ENCODE measurements around the gene AP5Z1. TPM values are rescaled to one million over a fixed set of nuclear protein-coding genes. Genes with fewer than 3 reads are reported as not detected.

Gene AP5Z1, protein sequence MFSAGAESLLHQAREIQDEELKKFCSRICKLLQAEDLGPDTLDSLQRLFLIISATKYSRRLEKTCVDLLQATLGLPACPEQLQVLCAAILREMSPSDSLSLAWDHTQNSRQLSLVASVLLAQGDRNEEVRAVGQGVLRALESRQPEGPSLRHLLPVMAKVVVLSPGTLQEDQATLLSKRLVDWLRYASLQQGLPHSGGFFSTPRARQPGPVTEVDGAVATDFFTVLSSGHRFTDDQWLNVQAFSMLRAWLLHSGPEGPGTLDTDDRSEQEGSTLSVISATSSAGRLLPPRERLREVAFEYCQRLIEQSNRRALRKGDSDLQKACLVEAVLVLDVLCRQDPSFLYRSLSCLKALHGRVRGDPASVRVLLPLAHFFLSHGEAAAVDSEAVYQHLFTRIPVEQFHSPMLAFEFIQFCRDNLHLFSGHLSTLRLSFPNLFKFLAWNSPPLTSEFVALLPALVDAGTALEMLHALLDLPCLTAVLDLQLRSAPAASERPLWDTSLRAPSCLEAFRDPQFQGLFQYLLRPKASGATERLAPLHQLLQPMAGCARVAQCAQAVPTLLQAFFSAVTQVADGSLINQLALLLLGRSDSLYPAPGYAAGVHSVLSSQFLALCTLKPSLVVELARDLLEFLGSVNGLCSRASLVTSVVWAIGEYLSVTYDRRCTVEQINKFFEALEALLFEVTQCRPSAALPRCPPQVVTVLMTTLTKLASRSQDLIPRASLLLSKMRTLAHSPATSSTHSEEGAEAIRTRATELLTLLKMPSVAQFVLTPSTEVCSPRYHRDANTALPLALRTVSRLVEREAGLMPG
- 82.3 and 86.1 TPM in 2 replicates for total RNA-seq

DNA sequence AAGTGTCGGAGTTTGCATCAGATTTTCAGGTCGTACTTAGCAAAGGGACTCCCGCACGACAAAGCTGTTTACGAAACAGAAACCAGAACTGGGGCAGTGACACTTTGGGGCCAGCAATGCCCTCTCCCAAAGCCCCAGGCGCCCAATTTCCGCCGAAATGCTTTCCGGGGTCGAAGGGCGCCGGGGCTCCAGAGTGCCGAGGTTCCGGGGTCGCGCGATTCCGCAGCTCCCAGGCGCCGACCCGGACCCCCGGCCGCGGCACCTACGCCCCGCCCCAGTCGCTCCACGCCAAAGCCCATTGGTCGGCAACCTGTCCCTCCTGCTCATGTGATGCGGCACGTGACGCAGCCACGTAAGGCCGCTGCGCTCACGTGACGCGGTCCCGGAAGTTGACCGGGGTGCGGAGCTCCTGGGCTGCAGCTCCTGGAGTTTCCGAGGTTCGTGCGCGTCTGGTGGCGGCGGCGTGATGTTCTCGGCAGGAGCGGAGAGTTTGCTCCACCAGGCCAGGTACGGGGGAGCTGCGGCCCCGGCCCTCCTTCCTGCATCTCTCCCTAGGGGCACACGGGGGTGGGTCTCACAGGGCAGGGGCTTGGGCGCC lies at the start of gene AP5Z1:
Gene AP5Z1 (plus strand): TSS at position 374 of the 598 bp plus-strand sequence. CDS start 93 bp downstream, at position 467.
- intact Hi-C loops (cut with micrococcal nuclease): loop anchor here (2.0 kb wide), 1 partner anchor 91 kb away; no protein-coding TSS in a partner anchor

DNA sequence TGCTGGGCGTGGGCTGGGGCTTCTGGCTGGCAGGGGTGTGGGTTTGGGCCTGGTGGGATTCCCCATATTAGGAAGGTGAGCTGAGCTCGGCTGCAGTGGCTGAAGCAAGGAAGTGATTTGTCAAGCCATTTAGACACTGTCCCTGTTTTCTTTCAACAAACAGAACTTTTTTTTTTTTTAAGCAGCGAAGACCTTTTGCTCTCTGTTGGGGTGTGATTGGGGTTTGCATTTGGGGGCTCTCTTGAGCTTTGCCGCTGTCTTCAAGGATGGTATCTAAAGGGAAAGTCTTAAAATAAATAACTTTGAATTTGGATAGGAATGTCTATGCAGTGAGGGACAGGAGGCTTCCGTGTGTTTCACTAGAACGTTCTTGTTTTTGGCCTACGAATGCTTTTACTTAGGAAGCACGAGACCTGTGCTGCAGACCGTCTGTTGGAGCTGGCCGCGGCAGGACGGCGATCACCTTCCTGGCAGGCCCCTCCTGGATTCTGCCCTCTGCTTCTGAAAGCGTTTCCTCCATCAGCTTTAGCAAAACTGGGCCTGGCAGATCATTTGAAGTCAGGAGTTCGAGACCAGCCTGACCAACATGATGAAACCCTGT lies 49.5 kb upstream of the AP5Z1 start:
- intact Hi-C loops (cut with micrococcal nuclease): loop anchor here (1.0 to 2.0 kb wide), 7 partner anchors 8 to 85 kb away; no protein-coding TSS in a partner anchor

DNA sequence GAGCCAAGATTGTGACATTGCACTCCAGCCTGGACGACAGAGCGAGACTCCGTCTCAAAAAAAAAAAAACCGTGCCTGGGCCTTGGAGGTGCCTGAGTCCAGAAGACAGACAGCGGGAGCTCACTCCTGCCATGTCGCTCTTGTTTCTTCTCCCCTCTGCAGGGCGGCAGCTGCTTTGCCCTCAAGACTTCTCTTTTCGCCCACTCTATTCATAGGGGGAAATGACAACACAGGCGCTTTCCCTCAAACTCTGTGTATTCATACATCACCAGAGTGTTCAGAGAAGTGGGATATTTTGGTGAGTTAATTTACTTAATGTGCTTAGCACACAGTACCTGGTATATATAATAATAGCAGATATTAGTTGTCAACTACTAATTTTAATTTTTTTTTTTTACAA lies 48.9 kb upstream of the AP5Z1 start:
- intact Hi-C loops (cut with micrococcal nuclease): no loop called here

DNA sequence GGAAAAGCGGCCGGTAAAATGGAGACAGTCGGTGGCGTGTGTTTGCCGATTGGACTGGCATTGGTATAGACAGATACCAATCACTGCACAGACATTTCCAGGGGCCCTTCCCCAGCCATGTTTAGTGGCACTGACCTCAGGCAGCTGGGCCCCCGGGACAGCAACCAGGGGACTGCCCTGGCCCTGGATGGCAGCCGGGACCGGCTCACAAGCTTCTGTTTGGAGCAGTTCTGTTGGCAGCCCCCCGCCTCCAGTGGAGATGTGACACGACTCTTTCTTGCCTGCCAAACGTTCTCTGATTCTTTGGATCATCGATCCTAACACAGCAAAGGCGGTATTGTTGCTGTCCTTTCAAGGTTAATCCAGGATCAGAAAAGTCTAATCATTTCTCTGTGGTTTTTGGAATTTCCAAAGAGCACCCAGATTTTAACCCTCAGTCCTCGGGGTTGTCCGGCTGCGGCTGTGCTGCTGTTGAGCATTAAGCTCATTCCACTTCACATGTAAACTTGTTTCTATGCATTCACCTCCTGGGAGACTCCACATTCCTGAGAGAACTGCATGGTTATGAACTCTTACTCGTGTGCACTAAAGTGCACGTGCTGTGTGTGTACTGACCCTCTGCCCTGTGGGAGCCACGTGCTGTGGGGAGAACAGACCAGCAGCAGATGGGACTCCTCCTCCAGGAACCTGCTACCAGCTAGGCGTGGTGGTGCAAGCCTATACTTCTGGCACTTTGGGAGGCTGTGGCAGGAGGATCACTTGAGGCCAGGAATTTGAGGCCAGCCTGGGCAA lies 47.3 kb upstream of the AP5Z1 start:
- intact Hi-C loops (cut with micrococcal nuclease): no loop called here

- intact Hi-C loops (cut with micrococcal nuclease): no loop called here
These were observed 46.2 kb upstream of the AP5Z1 start for GRCh38 chr7:4729266-4729665.

- intact Hi-C loops (cut with micrococcal nuclease): no loop called here
These were observed 45.1 kb upstream of the AP5Z1 start for GRCh38 chr7:4730276-4730675.

DNA sequence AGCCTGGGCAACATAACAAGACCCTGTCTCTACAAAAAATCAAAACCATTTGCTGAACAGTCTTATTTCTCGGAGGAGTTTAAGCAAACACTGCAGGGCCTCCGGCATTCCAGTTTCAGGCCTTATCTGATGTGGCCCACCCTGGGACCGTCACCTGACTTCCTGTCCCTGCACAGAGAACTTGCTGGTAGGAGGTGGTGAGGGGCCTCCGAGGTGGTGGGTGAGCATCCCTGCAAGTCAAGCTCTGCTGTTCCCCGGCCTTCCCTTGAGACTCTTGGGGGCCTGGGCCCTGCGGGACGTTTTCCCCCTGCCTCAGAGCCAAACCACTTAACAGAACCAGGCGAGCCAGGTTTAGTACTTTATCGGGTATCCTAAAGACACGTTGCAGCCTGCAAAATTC lies 44.5 kb upstream of the AP5Z1 start:
- intact Hi-C loops (cut with micrococcal nuclease): no loop called here

DNA sequence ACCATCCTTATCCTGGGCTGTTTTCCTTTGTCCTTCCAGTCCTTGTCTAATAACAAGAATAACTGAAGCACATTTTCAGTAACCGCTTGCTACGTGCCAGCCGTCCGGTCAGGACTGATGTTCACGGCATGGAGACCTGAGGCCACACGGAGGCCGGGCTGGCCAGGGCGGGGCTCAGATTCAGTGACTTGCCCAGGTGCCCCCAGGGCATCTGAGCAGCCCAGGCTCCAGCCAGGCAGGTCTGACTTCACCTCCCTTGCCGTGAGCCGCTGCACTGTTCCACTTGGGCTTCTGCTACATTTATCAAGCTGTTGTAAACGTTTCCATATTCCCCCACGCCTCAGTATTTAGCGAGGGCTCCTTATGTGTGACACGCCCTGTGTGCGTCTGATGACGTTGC lies 43.6 kb upstream of the AP5Z1 start:
- intact Hi-C loops (cut with micrococcal nuclease): no loop called here

DNA sequence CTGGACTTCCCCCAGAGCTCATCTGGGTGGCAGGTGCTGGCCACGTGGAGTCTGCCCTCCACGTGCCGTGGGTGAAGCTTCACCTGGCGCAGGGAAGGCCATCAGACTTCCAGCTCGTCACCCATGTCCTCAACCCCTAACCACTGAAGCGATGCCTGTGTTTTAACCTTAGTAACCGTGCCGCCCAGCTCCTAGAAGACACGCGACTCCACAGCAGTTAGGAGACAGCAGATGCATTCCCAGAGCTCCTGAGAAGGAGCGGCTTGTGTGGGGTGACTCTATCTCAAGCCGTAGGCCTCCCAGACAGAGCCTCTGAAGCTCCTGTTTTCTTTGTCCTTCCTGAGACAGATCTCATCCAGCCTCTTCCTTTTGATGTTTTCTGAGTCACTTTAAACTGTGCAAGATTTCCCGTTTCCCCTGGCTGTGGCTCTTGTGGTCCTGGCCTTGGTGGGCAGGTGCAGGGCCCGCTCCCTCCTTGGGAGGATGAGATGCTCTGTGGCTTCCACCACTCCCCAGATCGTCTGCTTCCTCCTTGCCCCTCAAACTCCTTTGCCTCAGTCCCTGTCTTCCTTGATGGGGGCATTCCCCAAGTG lies 41.4 kb upstream of the AP5Z1 start:
- intact Hi-C loops (cut with micrococcal nuclease): loop anchor here (1.0 kb wide), 1 partner anchor 9 kb away; no protein-coding TSS in a partner anchor

DNA sequence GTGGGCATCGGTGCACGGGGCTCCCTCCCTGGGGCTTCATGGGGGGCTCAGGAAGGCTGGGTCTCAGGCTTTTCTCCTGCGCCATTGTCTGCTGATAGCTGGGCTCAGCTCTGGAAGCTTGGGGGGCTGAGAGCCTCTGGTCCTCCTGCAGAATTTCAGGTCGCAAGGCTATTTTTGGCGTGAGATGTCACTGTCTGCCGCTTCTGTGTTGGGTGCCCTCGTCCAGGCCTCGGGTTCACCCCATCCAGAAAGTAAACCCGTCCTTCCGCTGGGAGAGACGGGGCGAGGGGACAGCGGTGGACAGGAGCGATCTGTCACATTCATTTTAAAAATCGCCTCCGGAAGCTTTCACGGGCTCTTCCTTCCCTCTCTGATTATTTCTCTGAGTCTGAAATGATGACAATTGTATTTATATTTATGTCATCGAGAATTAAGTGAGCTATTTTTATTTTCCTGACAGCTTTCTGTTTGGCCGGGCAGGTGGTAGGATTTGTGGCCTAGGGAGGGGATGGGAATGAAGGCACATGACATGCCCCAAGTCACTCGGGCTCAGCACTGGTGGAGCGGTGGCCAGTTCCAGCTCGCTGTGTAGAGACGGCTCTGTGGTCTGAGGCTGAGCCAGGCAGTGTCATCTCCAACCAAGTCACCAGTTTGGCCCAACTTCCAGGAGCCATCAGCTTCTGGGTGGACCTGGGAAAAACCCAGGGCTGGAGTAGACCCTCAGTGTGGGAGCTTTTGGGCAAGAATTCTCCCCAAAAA lies 40.7 kb upstream of the AP5Z1 start:
- intact Hi-C loops (cut with micrococcal nuclease): loop anchor here (1.0 kb wide), 1 partner anchor 9 kb away; no protein-coding TSS in a partner anchor

DNA sequence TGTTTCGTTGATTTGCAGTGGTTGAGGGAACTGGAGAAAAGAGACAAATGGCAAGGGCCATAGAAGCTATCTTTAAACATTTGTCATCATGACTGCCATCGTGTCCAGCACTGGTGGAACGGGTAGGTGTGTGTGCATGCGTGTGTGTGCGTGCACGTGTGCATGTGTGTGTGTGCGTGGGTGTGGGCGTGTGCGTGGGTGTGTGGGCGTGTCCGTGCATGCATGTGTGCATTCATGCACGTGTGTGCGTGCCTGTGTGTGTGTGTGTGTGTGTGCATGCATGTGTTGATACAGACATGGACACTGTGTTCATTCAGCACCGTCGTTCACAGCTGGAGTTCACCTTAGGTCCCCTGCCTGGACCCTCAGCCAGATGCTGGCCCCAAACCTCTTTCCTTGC lies 38.1 kb upstream of the AP5Z1 start:
- intact Hi-C loops (cut with micrococcal nuclease): no loop called here

GRCh38 chr7:4738711-4739527 lies 36.5 kb upstream of the AP5Z1 start:
- intact Hi-C loops (cut with micrococcal nuclease): loop anchor here (1.0 kb wide), 1 partner anchor 14 kb away; no protein-coding TSS in a partner anchor

DNA sequence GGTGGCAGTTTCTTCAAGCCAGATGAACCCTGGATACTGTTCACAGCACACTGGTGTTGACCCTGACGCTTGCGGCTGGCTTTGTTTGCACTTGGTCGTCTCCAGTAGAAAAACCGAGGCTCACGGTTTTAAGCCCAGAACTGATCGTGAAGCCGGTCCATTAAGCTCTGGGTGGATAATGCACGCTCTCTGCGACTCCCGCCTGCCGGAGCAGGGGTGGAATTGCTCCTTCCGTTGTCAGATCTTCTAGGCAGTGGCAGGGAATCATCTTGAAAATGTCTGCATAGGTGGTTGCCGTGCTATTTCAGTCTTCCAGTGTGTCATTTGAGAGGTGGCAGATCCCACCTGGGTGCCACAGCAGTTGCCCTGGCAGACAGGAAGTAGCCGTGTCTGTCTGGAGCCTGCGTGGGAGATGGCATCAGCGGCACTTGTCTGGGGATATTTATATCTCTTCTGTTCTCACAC lies 35.9 kb upstream of the AP5Z1 start:
- intact Hi-C loops (cut with micrococcal nuclease): loop anchor here (1.0 kb wide), 1 partner anchor 14 kb away; no protein-coding TSS in a partner anchor

- intact Hi-C loops (cut with micrococcal nuclease): no loop called here
These were observed 34.6 kb upstream of the AP5Z1 start for GRCh38 chr7:4740796-4741195.

DNA sequence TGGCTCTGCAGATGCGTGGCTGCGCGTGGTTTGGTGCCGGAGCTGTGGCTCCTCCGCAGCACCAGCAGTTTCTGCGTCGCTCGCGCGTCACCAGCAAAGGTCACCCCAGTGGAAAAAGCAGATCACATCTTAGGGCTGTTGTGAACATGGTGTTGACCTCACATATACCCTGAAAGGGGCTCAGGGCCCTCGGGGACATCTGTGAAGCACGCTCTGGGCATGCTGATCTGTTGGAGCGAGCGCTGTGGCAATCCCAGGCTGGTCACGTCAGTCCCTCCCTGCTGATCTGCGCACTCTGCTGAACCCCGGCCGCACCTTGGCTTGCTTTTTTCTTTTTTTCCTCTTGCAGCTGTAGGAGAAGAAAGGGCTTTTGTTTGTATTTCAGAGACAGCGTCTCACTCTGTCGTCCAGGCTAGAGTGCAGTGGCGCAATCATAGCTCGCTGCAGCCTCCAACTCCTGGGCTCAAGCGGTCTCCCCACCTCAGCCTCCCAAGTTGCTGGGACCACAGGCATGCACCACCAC lies 33.3 kb upstream of the AP5Z1 start:
- intact Hi-C loops (cut with micrococcal nuclease): no loop called here

DNA sequence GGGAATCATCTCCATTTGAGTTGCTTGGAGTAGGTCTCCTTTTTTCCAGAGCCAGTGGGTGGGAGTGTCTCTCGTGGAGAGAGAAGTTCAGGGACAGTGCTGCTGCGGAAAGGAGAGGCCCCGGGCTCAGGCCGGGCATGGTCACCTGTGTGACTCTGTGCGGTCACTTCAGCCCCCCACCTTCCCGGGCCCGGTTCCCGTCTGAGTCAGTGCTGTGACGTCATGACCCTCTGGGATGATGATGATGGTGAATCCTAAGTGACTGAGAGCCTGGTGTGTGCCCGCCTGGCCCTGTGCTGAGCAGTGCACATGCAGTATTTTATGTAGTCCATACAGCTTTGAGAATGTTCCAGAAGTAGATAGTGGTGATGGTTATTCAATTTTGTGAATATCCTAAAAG lies 32.6 kb upstream of the AP5Z1 start:
- intact Hi-C loops (cut with micrococcal nuclease): no loop called here

GRCh38 chr7:4744391-4745264 lies 30.8 kb upstream of the AP5Z1 start:
- intact Hi-C loops (cut with micrococcal nuclease): loop anchor here (1.0 to 5.0 kb wide), 5 partner anchors 19 to 303 kb away; partner anchors contain the start of gene RBAK

Measured in T-helper 1 cell treated with Interleukin-12 subunit alpha and Interleukin-12 subunit beta and Interleukin-4 antibody, amounts not matched to agents 30 ng/mL and 1 ng/mL, for 36 hours (primary cell).